Fibroblast of peridontal ligament (primary cell): Measurements from ENCODE around the gene AREL1.

Source experiments
- DNase-seq: peaks from one replicate; pipeline ENCODE4 v3.0.0-alpha.2; 2010; ENCODE audit errors: extremely low read depth

Gene AREL1

DNA sequence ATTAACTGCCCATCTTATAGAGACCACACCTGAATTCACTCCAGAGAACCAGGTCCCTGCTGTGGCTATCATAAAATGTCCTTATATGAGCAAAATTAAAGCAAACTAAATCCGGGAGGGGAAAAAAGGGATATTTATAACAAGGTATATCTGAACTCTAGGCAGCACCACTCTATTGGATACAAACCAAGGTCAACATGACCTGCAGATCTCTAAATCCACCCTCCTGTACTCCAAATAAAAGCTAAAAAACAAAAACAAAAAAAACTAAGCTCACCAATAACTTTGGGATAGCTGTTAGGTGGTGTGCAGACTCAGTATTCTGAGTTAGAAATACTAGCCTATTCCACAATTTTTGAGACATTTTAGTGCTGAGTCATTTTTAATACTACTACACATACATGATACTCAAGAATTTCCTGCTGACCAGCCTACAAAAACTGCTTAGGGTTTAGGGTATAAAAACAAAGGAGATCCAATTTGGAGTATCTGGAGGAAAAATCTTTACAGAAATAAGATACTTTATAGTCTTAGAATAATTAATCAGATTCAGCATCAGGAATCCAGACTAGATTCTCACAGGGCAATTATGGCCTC lies 54.2 kb downstream of the AREL1 start:
- peak; percentile 70 for DNase-seq

DNA sequence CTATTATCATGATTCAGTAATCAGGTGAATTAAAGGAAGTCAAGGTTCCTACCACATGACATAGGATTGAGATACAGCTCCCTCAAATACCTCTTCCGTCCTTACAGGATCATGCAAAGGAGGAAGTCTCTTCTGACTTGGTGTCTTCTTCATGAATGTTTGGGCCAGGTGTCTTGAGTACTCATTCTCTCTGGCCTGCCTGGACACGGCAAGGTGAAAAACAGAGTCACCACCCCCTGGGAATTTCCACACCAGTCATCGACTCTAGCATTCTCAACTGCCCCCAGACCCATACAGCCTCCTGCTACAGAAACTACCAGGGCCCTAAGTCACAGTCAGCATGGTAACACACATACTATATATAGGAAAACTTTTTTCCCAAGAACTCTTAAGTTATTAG lies 55.9 kb downstream of the AREL1 start:
- DNase-seq = no peak

DNA sequence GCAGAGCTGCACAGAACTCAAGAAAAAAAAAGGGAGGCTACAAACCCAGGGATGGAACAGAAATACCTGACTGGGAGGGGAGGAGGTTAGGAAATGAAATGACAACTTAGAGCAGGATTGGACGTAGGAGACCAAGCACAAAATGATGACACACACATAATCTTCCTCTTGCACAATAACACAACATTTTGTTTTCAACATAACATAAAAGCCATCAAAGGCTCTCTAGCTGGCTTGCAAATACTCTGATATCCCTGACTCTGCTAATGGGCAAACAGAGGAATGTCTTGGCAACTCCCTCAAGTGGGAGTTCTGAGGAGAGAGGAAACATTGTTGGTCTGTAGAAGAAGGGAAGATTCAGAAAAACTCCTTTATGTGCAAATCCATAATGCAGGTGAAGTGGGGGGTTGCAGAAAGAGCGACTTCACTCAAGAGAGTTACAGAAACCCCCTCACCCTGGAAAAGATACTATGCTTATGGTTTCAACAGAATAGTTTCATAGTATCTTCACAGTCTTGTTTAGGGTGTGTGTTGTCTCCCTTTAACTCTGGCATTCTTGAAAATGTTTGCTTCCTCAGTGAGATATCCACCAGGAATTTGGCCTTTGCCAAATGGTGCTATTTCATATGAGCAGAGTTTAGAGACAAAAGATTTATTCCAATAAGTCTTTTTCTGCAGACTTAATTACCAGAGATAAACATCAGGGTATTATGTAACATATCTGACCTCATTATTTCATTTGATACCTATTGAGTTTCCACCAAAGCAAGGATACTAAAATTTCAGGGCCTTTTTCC lies 57.1 kb downstream of the AREL1 start:
- DNase-seq = peak; percentile 67

- DNase-seq = no peak
These were observed 57.9 kb downstream of the AREL1 start for GRCh38 chr14:74654931-74655330.

DNA sequence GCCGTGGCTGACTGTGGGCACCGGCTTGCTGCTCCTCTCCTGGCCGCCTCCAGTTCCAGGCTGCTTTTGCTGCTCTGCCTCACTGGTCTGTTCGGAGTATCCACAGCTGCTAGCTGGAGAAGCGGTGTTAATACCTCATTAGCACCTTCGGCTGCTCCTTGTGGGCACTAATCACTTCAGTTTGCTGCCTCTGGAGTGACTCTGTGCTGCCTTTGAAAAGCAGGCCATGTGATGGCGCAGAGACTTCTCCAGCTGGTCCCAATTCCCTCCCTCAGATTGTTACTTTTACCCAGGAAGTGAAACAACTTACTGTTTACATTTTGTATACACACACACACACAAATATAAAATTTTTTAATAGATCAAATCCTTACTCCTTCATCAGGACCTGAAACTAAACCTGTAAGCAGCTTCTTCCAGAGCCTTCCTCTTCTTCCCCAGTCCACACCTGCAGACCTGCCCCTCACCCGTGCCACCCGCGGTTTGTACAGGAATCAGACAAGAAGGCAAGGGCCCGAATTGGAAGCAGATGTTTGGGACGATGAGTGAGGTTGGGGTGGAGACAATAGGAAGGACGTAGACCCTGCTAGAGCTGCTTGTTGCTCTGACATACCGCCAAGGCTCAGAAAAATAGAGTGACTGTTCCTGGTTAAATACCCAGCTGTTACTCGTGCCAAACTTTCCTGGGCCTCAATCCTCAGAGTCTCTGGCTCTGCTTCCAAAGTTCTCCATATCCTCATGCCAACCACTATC lies 59.3 kb downstream of the AREL1 start:
- peak; percentile 85 for DNase-seq

DNA sequence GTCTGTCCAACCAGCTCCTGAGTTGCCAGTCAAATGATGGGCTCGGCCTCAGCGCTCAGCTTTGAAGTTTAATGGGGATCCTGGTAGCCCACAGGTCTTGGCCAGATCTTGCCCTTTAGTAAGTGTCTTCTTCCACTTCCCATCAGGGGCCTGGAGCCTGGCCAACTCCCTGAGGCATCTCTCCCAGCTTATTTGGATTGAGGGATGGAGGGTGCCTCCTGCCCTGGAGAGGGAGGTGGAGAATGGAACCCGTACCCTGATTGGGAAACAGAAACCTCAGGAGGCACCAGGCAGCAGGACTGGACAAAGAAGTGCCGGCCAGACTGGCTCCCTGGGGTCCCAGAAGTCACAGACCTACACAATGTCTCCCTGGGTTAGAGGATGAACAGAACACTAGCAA lies 60.3 kb downstream of the AREL1 start:
- DNase-seq = no peak

- DNase-seq = no peak
These were observed 61.8 kb downstream of the AREL1 start for GRCh38 chr14:74650927-74651686.

DNA sequence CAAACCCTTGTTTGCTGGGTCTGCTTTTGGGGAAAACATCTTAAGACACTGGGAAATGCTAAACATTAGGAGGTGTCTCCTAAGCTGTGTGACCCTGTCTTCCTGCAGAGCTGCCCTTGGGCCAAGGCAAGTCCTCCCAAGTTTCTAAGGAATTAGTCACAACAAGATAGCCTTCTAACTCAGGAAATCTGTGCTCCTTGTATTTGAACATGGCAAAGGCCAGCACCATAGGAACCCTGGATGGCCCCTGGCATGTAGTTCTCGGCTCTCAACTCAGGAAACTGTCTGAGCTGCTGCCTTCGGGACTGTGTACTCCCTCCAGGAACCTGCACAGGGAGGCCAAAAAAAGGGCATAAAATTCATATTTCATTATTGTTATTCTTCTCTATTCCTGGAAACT lies 63.2 kb downstream of the AREL1 start:
- no peak for DNase-seq

GRCh38 chr14:74649167-74649566 lies 63.7 kb downstream of the AREL1 start:
- no peak for DNase-seq

DNA sequence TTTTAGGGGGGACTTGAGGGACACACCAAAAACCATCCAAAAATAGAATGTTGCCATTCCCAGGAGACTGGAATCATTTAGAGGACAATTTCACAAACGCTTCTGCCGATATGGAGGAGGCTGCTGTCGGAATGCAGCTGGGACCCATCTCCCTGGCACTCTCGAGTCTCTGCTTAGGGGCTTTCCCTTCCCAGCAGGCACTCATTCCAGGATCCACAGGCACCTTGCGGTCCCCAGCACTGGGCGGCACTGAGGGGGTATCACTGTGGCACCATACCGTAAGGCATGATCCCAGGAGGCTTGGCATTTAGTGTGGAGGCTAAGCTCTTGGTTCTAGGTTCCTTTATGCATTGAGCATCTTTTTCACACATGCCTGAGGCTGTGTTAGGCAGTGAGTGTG lies 64.3 kb downstream of the AREL1 start:
- no peak for DNase-seq

- no peak for DNase-seq
These were observed 65.0 kb downstream of the AREL1 start for GRCh38 chr14:74647678-74648461.

GRCh38 chr14:74647061-74647677 lies 65.7 kb downstream of the AREL1 start:
- DNase-seq = no peak

DNA sequence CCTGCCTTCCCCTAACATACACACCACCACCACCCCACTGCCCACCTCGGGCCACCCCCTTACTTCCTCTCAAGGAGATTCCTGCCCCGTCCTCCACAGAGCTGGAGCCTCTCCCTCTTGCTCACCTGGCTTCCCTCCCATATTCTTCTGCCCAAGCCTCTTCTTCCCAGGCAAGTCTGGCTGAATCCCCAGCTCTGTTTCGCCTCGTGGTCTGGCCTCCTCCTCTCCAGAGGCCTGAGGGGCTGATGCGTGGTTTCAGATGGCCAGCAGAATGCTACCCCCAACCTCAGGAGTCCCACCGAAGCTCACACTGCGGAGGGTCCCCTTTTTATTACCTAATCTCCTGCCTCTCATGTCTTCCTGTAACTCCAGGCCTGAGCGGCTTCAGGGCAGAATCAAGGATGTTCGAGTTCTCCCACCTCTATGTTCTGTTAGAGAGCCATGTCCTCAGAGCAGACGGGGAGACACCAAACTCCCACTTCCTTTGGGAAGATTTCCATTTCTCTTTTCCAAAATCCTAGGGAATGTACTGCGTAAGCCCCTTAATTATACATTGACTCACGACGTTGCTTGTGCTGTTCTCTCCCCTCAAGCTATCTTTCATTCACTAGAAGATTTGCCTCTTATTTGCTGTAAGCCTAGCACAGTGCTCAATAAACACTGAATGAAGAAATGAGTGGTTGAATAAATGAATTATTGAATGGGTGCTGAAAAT lies 67.0 kb downstream of the AREL1 start:
- DNase-seq = peak; percentile 41

GRCh38 chr14:74645244-74645643 lies 67.6 kb downstream of the AREL1 start:
- DNase-seq = no peak

DNA sequence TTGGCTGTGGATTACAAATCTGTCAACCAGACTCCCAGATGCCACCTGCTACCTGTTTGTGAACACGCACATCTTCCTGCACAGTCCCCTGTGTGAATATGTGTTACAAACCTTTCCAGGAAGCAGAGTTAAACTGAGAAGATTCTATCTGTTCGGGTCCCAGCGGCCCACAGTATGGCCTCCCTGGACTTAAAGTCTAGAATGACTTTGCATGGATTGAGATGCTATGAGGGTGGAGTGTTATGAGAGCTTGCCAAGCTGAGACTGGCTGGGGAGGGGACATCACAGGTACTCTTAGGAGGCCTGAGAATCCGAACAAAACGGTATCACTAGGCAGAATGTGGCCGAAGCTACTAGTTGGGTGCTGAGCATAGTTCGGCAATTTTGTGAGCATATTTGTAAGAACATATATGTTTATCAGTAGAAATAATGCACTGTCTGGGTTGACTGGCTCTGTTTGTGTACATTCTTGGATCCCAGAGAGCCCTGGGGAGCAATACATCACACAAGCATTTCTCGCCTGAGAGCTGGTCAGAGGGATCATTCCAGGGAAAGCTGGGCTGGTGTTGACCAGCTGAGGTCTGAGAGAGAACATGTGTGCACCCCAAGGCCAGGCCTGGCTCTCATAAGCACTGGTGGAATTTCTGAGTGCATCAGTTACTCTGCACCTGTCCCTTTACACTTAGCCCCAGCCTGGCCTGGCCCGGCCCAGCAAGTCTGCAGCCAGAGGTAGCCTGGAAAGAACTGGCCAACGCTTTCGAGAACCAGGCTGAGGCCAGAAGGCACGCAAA lies 71.1 kb downstream of the AREL1 start:
- DNase-seq = peak; percentile 69

DNA sequence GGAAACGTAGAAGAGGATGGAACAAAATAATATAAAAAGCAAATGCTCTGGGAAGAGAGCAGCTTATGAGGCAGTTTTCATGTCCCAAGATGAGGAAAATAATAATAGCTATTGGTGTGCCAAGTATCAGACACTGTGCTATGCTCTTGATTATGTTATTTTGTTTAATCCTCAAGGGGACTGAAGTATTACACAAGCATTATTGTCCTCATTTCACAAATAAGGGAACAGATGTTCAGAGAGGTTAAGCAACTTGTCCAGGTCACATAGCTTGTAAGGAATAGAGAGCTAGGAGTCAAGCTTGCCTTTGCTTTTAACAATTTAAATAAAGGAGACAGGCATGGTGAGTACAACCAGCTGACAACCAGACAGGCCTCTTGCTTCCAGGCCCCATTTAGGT lies 73.9 kb downstream of the AREL1 start:
- peak; percentile 48 for DNase-seq

DNA sequence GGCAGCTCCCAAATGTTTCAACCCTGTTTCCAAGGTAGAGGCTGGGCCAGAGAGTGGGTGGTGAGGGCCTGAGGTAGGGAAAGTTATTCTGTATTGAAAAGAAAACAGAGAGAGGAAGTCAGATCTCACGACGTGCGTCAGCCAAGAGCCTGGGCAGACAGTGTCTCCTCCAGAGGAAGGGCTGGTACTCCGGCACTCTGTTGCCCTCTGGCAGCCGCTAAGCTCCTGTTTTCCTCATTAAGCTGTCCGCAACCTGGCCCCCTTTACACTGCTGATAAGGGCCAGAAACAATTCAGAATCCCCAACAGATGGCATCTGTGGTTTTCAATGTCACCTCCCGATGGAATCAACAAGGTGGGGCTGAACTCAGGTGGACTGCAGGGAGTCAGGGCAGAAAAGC lies 74.8 kb downstream of the AREL1 start:
- no peak for DNase-seq

DNA sequence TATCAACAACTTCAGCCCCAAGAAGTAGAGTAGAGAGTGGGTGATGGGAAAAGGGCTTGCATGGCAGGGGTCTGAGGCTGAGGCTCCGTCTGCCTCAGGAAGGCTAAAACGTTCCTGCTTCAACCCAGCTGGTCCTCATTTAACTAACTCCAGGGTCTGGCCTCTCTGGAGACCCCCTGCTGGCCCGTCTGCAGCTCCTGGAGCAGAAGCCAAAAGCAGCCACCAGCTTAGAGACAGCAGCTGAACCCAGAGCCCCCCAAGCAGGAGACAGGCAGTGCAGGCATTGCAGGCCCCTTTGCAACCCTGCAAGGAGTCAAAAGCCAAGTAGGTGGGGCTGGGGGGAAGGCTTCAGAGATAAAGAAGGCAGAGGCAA lies 75.7 kb downstream of the AREL1 start:
- DNase-seq = no peak

- DNase-seq = peak; percentile 50
These were observed 76.3 kb downstream of the AREL1 start for GRCh38 chr14:74636424-74637177.
